ENCODE measurements around the gene TP53AIP1.

The TP53AIP1 gene

GRCh38 chr11:128889657-128890213, 52.9 kb downstream of the TP53AIP1 start:
- DNase-seq (ENCODE audit: low read depth): no peak

- DNase-seq (ENCODE audit: low read depth): no peak
Measured at GRCh38 chr11:128888034-128888985, 54.4 kb downstream of the TP53AIP1 start.

GRCh38 chr11:128886406-128887124, 56.1 kb downstream of the TP53AIP1 start:
- peak; percentile 62 for DNase-seq (ENCODE audit: low read depth)
